GM23338 (cell line): ENCODE results near the gene CUX1.
"Not testable (repeated sequence)": the region's sequence is repeated elsewhere in the genome, so short reads cannot be mapped to it uniquely, and the experiment has no call there.

Experiments
- CREB1 ChIP-seq: fragments of 250-450 bp; sonication (Bioruptor Pico); IDR thresholded peaks from 2 replicates; pipeline ENCODE4 v1.5.0; 2020; ENCODE audit warnings: low read depth, mild to moderate bottlenecking, moderate library complexity
- CTCF ChIP-seq, 2 experiments: fragments of 200-600 bp in 1 of 2; sonication (generic) in 1 of 2; conservative IDR thresholded peaks; 2 replicates each; pipeline versions ENCODE4 v1.5.1 to v1.6.1; 2016 to 2017; ENCODE audit warnings: antibody characterized with exemption in 2 of 2, low read depth in 2 of 2, mild to moderate bottlenecking in 2 of 2, moderate library complexity in 1 of 2
- ETS1 ChIP-seq: IDR thresholded peaks from 2 replicates; pipeline ENCODE4 v1.6.1; 2016; ENCODE audit warnings: antibody characterized with exemption
- EZH2 ChIP-seq: fragments of 200-600 bp; sonication (generic); IDR thresholded peaks from one replicate; pipeline ENCODE4 v1.8.0; 2017; ENCODE audit warnings: antibody characterized with exemption, mild to moderate bottlenecking, low read depth; ENCODE audit not compliant: unreplicated experiment
- EZH2phosphoT487 ChIP-seq: fragments of 200-600 bp; sonication (generic); IDR thresholded peaks from one replicate; pipeline ENCODE4 v1.8.1; 2018; ENCODE audit warnings: antibody characterized with exemption; ENCODE audit not compliant: unreplicated experiment
- JUNB ChIP-seq: IDR thresholded peaks from one replicate; pipeline ENCODE4 v1.6.1; 2016; ENCODE audit warnings: antibody characterized with exemption; ENCODE audit not compliant: unreplicated experiment
- NANOG ChIP-seq: IDR thresholded peaks from 2 replicates; pipeline ENCODE4 v1.6.1; 2016; ENCODE audit warnings: antibody characterized with exemption, borderline replicate concordance
- POLR2AphosphoS5 ChIP-seq: IDR thresholded peaks from 2 replicates; pipeline ENCODE4 v1.6.1; 2016; ENCODE audit warnings: antibody characterized with exemption, low read depth
- STAT1 ChIP-seq: IDR thresholded peaks from one replicate; pipeline ENCODE4 v1.6.1; 2016; ENCODE audit warnings: antibody characterized with exemption; ENCODE audit not compliant: unreplicated experiment
- ZNF331 ChIP-seq: fragments of 250-450 bp; sonication (Bioruptor Pico); IDR thresholded peaks from 2 replicates; pipeline ENCODE4 v1.5.0; 2020; ENCODE audit warnings: low read depth, mild to moderate bottlenecking, moderate library complexity
- ZNF462 ChIP-seq: fragments of 250-450 bp; sonication (Bioruptor Pico); IDR thresholded peaks from 2 replicates; pipeline ENCODE4 v1.5.0; 2020; ENCODE audit warnings: mild to moderate bottlenecking, moderate library complexity
- TF ChIP-seq, protein P1 (sequence below): IDR thresholded peaks from one replicate; pipeline ENCODE4 v1.6.1; 2018; ENCODE audit warnings: antibody characterized with exemption; ENCODE audit not compliant: unreplicated experiment

DNA sequence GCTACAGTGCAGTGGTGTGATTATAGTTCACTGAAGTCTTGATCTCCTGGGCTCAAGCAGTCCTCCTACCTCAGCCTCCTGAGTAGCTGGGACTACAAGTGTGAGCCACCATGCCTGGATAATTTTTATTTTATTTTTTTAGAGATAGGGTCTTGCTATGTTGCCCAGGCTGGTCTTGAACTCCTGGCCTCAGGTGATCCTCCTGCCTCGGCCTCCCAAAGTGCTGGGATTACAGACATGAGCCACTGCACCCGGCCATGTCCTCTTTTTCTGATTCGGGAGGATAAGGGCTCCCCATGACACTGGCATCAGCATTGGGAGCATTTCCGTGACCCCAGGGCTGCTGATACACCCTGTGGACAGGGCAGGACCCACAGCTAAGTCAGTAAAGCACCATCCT is 69.9 kb downstream of the CUX1 start:
- not testable (repeated sequence) for TF ChIP-seq EZH2; POLR2AphosphoS5; CTCF (conservative IDR thresholded peaks at IDR 0.05; ENCODE audit: low read depth in 2 of 2); ETS1; EZH2phosphoT487; NANOG; CREB1 (CRISPR knock-in tag); ZNF462 (CRISPR knock-in tag); ZNF331 (CRISPR knock-in tag); JUNB; STAT1
- TF ChIP-seq, protein P1, sequence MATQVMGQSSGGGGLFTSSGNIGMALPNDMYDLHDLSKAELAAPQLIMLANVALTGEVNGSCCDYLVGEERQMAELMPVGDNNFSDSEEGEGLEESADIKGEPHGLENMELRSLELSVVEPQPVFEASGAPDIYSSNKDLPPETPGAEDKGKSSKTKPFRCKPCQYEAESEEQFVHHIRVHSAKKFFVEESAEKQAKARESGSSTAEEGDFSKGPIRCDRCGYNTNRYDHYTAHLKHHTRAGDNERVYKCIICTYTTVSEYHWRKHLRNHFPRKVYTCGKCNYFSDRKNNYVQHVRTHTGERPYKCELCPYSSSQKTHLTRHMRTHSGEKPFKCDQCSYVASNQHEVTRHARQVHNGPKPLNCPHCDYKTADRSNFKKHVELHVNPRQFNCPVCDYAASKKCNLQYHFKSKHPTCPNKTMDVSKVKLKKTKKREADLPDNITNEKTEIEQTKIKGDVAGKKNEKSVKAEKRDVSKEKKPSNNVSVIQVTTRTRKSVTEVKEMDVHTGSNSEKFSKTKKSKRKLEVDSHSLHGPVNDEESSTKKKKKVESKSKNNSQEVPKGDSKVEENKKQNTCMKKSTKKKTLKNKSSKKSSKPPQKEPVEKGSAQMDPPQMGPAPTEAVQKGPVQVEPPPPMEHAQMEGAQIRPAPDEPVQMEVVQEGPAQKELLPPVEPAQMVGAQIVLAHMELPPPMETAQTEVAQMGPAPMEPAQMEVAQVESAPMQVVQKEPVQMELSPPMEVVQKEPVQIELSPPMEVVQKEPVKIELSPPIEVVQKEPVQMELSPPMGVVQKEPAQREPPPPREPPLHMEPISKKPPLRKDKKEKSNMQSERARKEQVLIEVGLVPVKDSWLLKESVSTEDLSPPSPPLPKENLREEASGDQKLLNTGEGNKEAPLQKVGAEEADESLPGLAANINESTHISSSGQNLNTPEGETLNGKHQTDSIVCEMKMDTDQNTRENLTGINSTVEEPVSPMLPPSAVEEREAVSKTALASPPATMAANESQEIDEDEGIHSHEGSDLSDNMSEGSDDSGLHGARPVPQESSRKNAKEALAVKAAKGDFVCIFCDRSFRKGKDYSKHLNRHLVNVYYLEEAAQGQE: not testable (repeated sequence)
